Measurements from ENCODE around the gene SPTLC3. TPM values are rescaled to one million over a fixed set of nuclear protein-coding genes. Genes with fewer than 3 reads are reported as not detected.

SPTLC3 gene
- total RNA-seq, 4 donors from 2014 or later = 5.5 to 9.7 (median 8.4) TPM

DNA sequence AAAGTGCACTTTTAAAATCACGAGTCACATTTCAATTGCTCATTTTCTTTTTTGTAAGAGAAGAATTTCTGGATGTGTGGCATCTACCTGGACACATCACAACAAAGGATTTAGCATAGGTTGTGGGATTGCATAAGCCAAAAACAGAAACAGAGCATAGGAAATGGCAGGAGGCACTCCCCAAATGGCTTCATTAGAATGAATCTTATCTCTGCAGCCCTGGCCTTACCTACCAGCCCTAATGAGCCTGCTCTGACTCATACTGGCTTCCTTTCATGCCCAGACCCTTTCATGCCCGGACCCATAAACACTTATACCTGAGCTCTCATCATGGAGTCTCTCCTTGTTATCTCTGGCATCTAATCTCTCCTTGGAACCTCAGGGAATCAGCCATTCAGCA, 23.9 kb upstream of the SPTLC3 start:
- TF ChIP-seq, protein P1, sequence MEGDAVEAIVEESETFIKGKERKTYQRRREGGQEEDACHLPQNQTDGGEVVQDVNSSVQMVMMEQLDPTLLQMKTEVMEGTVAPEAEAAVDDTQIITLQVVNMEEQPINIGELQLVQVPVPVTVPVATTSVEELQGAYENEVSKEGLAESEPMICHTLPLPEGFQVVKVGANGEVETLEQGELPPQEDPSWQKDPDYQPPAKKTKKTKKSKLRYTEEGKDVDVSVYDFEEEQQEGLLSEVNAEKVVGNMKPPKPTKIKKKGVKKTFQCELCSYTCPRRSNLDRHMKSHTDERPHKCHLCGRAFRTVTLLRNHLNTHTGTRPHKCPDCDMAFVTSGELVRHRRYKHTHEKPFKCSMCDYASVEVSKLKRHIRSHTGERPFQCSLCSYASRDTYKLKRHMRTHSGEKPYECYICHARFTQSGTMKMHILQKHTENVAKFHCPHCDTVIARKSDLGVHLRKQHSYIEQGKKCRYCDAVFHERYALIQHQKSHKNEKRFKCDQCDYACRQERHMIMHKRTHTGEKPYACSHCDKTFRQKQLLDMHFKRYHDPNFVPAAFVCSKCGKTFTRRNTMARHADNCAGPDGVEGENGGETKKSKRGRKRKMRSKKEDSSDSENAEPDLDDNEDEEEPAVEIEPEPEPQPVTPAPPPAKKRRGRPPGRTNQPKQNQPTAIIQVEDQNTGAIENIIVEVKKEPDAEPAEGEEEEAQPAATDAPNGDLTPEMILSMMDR (IDR thresholded peaks at IDR 0.05) = no peak
- ATAC-seq (ENCODE audit: low FRiP score) (no peak), DNase-seq (ENCODE audit: low spot score) (no peak)

DNA sequence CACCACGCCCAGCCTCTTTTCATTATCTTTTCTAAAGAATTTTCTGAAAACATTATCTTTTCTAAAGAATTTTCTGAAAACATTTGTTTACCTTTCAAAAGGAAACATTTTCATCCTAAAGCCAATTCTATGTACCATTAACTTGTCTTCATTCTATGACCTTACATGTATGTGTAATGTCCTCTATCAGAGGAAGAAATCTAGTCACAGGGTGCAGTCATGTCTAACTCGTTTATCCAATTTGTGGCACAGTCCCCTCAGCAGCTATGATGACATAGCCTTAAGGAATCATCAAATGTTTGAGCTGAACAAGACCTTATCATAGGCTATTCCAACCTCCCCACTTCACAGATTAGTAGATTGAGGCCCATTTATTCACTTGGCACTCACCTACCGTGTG, 21.5 kb upstream of the SPTLC3 start:
- no peak for ATAC-seq (ENCODE audit: low FRiP score)
- TF ChIP-seq, protein P1 (IDR thresholded peaks at IDR 0.05) = no peak
- no peak for DNase-seq (ENCODE audit: low spot score)

DNA sequence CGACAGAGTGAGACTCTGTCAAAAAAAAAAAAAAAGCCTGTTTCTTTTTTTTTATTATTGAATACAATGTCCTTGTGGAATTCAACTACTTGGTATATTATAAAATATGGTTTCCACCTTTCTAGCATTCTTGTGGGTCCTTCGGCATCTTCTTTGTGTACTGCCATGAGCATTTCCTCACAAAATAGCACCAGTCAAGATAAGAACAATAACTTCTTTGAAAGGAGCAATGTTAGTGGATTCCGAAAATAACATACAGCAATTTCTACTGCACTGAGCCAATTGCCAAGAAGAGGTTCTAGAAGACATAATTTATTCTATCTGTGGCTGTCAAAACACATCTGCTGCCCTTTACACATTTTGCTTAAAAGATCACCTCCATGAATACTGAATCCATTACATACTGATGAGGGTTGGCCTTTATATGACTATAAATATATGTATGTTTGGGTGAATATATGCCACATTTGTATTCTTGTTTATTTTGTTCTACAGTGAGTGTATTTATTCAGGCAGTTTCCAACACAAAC, 19.1 kb upstream of the SPTLC3 start:
- DNase-seq (ENCODE audit: low spot score) (no peak), ATAC-seq (ENCODE audit: low FRiP score) (no peak)
- TF ChIP-seq, protein P1 (IDR thresholded peaks at IDR 0.05) = no peak

DNA sequence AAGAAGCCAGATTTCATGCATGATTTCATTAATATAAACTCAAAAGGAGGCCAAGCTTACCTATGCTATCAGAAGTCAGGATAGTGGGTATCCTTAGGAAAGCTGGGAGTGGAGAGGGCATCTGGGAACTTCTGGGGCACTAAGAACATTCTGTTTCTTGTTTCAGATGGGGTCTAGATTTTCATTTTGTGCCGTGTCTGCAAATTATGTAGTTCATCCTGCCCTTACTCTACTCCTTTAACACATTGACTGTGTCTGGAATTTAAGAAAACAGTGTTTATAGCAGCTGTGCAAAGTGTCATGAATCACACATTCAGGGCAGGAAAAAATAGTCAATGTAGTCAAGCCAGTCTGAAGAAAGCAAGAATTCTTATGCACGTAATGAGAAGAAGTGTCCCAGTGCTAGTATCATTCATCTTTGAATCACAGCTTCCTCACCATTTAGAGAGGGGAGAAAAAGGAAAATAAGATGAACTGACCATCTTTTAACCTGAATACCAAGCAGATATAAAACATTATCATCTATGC, 11.6 kb upstream of the SPTLC3 start:
- TF ChIP-seq, protein P1 (IDR thresholded peaks at IDR 0.05) = no peak
- DNase-seq (ENCODE audit: low spot score) = no peak
- no peak for ATAC-seq (ENCODE audit: low FRiP score)

DNA sequence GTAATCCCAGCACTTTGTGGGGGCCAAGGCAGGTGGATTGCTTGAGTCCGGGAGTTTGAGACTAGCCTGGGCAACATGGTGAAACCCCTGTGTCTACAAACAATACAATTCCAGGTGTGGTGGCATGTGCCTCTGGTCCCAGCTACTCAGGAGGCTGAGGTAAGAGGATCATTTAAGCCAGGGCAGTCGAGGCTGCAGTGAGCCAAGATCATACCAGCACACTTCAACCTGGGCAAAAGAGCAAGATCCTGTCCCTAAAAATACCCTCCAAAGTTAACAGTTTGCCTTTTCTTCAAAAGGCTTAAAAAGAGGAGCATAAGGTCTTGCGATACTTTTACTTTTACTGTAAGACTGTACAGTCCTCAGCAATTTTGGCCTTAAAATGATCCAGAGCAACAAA, 10.7 kb upstream of the SPTLC3 start:
- no peak for DNase-seq (ENCODE audit: low spot score)
- no peak for ATAC-seq (ENCODE audit: low FRiP score)
- TF ChIP-seq, protein P1 (IDR thresholded peaks at IDR 0.05) = no peak

DNA sequence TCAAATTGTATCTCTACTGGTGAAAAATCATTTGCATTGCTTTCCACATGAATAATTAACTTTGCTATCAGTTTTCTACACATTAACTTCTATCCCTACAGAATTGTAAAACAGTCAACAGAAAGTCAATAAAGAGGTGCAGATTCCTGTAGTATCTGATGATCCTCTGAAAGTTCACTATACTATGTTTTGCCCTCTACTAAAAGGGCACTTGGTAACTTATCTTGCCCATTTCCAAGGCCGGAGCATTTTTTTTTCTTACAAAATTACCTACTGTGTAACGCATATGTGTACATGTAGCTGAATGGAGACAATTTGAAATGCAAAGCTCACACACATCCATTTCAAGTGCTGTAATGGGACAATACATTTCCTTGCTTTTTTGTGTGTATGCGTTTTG, 9.6 kb upstream of the SPTLC3 start:
- ATAC-seq (ENCODE audit: low FRiP score) = no peak
- DNase-seq (ENCODE audit: low spot score) = no peak
- TF ChIP-seq, protein P1 (IDR thresholded peaks at IDR 0.05) = no peak

DNA sequence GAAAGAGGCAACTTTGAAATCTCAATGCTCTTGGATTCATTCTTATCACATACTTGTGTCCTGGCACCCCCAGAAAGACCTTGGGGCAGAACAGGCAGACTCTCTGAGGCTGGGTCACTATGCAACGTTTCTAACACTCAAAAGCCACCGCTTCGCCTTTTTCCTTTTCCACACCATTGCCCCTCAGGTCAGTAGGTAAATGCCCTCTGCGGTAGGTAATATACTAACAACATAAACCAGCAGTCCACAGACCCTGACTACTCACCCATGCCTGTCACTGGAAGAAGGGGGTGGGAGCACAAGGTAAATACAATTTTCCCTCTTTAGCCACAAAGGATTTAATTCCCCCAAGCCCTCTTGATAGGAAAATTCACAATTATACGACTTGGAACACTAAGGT, 6.5 kb upstream of the SPTLC3 start:
- ATAC-seq (ENCODE audit: low FRiP score) = no peak
- TF ChIP-seq, protein P1 (IDR thresholded peaks at IDR 0.05) = no peak

More for the DNA sequence above, 6.5 kb upstream of the SPTLC3 start:
- no peak for DNase-seq (ENCODE audit: low spot score)

All from omental fat pad (tissue), 4 donors.